ENCODE data around the gene SCYGR8. TPM values are rescaled to one million over a fixed set of nuclear protein-coding genes. Genes with fewer than 3 reads are reported as not detected.

Gene SCYGR8
- total and polyA plus RNA-seq, 2 of the 8 experiments (the other 6 are each of a cell fraction or from before 2014, with no cell fraction given), result not detected

GRCh38 chr2:227716501-227716900, 29.2 kb upstream of the SCYGR8 start (continued):
- no peak for TF ChIP-seq EP300 (IDR thresholded peaks at IDR 0.05; ENCODE audit: borderline replicate concordance in 1 of 2, low read depth in 2 of 2, low read length in 2 of 2)
- TF ChIP-seq SP2 (IDR thresholded peaks at IDR 0.05; ENCODE audit: low read length), result no peak
- no peak for TF ChIP-seq RNF2 (IDR thresholded peaks at IDR 0.05; ENCODE audit: borderline replicate concordance, low read depth, low read length, missing control alignments, poor library complexity, severe bottlenecking)
- TF ChIP-seq GABPA (IDR thresholded peaks at IDR 0.05; ENCODE audit: borderline replicate concordance, insufficient read depth, low read length), result no peak
- TF ChIP-seq ATF3 (IDR thresholded peaks at IDR 0.05; ENCODE audit: insufficient read depth, low read depth, low read length), result no peak
- no peak for TF ChIP-seq RFX5 (IDR thresholded peaks at IDR 0.05; ENCODE audit: borderline replicate concordance, low read depth, low read length)
- TF ChIP-seq KDM4A (IDR thresholded peaks at IDR 0.05; ENCODE audit: low read depth, low read length, severe bottlenecking), result no peak
- TF ChIP-seq BRCA1 (IDR thresholded peaks at IDR 0.05; ENCODE audit: low read depth, low read length), result no peak
- no peak for TF ChIP-seq SAP30 (IDR thresholded peaks at IDR 0.05; ENCODE audit: insufficient read depth, insufficient replicate concordance, low read length)
